Fibroblast of skin of back (primary cell): ENCODE measurements around the gene KCNQ4. TPM values are rescaled to one million over a fixed set of nuclear protein-coding genes. Genes with fewer than 3 reads are reported as not detected.

Experiments used
- DNase-seq: peaks from one replicate; pipeline ENCODE4 v3.0.0-alpha.2; 2013
- polyA plus RNA-seq, 2 experiments: library from polyadenylated mRNA; unstranded; fragments of 120-200 nt; gene quantifications; one replicate each; pipeline ENCODE4 v1.2.1, GENCODE V29; 2013; ENCODE audit not compliant: insufficient read length in 2 of 2

The KCNQ4 gene
- polyA plus RNA-seq (2013, experiment 1 of 2; ENCODE audit: insufficient read length): 0.66 TPM
- polyA plus RNA-seq (2013, experiment 2 of 2; ENCODE audit: insufficient read length): 2.2 TPM

- peak; percentile 23 for DNase-seq
Observed at GRCh38 chr1:40783001-40783905, at the start of gene KCNQ4. TSS of gene KCNQ4 (plus strand) at chr1:40783787. CDS start at chr1:40784094, 307 bp downstream.

- DNase-seq: no peak
Observed at GRCh38 chr1:40734882-40735628, 48.5 kb upstream of the KCNQ4 start.

- peak; percentile 62 for DNase-seq
Observed at GRCh38 chr1:40736085-40736531, 47.5 kb upstream of the KCNQ4 start.

- DNase-seq: no peak
Observed at GRCh38 chr1:40738831-40739230, 44.8 kb upstream of the KCNQ4 start.

GRCh38 chr1:40739455-40740008, 44.1 kb upstream of the KCNQ4 start:
- no peak for DNase-seq

- DNase-seq: no peak
Observed at GRCh38 chr1:40740039-40740996, 43.3 kb upstream of the KCNQ4 start.

- no peak for DNase-seq
Observed at GRCh38 chr1:40740997-40741736, 42.4 kb upstream of the KCNQ4 start.

- no peak for DNase-seq
Observed at GRCh38 chr1:40742363-40743061, 41.1 kb upstream of the KCNQ4 start.

- DNase-seq: no peak
Observed at GRCh38 chr1:40743452-40743851, 40.1 kb upstream of the KCNQ4 start.

- no peak for DNase-seq
Observed at GRCh38 chr1:40743860-40744259, 39.7 kb upstream of the KCNQ4 start.

- DNase-seq: peak; percentile 81
Observed at GRCh38 chr1:40745176-40745575, 38.4 kb upstream of the KCNQ4 start.

- no peak for DNase-seq
Observed at GRCh38 chr1:40746344-40747090, 37.1 kb upstream of the KCNQ4 start.

- no peak for DNase-seq
Observed at GRCh38 chr1:40748841-40749718, 34.5 kb upstream of the KCNQ4 start.

GRCh38 chr1:40749817-40750216, 33.8 kb upstream of the KCNQ4 start:
- DNase-seq: no peak

GRCh38 chr1:40750451-40750908, 33.1 kb upstream of the KCNQ4 start:
- no peak for DNase-seq

GRCh38 chr1:40751802-40752201, 31.8 kb upstream of the KCNQ4 start:
- DNase-seq: no peak

- DNase-seq: no peak
Observed at GRCh38 chr1:40753142-40753882, 30.3 kb upstream of the KCNQ4 start.

- no peak for DNase-seq
Observed at GRCh38 chr1:40754201-40754600, 29.4 kb upstream of the KCNQ4 start.
